Endometrium (tissue), 2 donors: ENCODE data around the gene MAP3K7CL.

Experiments used
- FAIRE-seq: peaks from 2 replicates; lab custom pipeline; 2012; peaks lifted over from hg19 to GRCh38; lab: Jason Lieb, UNC
- donor health status: control.
- donor health status: control.

MAP3K7CL gene, protein sequence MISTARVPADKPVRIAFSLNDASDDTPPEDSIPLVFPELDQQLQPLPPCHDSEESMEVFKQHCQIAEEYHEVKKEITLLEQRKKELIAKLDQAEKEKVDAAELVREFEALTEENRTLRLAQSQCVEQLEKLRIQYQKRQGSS

DNA sequence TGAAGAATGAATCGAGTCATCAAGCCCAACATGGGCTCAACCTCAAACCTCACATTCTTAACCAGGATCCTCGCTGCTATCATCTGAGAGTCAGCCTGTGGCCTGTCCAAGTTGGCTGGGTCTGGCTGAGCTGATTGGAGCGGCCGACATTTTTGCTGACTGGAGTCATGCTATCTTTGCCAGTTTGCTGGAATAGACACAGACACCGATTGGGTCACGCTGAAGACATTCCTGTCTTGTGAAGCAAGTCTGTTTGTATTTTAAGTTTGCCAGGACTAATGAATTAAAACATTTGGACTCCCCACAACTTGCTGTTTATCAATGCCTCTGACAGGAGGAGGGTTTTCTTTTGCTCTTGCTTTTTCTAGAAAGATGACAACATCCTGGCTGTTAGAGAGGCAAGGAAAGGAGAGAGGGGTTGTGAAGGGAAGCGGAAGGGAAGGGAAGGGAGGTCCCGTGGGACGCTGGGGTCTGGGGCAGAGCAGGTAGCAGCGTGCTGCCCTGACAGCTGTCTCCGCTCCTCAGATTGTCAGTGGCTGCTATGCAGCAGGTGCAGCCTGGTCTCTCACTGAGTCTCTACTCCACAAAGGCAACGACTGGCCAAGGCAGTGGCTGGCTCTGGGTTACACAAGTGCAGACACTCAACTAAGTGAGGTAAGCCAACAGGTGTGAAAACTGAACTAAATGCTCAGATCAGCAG, at the start of gene MAP3K7CL:
MAP3K7CL (plus strand) TSS at position 375 of the 700 bp plus-strand sequence. CDS start 2,701 bp downstream, outside the sequence.
- no peak for FAIRE-seq

DNA sequence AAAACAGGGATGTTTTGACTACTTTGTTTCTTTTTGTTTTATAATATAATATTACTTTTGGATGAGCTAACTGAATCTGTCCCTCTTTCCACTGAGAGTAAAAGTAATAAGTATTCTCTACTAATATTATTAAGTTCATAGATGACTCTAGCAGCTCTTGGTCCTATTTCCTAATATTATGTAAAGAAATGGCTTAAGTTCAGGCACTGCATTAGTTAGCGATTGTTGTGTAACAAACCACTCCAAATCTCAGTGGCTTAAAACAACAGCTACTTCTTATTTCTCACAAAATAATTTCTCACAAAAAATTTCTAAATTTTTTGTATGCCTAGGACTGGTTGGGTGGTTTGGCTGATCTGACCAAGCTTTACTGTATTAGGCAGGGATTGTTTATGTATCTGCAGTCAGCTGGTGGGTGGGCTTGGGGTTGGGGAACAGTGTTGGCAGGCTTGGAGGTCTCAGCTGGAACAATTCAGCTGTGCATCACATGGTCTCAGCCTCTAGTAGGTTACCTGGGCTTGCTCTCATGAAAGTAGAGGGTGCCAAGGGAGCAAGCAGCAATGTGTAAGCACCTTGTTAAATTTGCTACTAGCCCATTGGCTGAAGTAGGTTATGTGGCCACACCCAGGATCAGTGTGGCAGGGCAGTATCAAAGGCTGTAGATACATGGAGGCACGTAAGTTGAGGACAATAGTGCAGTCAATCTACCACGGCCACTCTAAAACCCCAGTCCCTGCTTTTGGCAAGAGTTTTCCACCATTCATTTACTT, 48.2 kb upstream of the MAP3K7CL start:
- no peak for FAIRE-seq

DNA sequence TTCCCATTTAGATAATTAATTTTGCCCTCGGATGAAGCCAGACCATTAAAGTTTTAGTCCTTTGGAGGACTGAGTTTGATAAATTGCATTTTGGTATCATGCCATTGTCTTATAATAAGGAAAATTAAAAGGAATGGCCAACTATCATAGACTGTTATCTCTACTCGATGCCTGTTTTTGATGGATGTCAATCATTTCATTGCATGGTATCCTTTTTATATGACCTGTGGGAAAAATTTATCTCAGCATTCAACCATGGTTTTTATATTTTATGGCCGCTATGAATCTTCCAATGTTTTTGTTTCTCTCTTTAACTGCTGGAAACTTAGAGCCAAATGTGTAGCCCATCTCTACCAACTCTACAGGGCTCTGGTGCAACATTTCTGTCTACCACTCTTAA, 47.1 kb upstream of the MAP3K7CL start:
- FAIRE-seq = no peak

DNA sequence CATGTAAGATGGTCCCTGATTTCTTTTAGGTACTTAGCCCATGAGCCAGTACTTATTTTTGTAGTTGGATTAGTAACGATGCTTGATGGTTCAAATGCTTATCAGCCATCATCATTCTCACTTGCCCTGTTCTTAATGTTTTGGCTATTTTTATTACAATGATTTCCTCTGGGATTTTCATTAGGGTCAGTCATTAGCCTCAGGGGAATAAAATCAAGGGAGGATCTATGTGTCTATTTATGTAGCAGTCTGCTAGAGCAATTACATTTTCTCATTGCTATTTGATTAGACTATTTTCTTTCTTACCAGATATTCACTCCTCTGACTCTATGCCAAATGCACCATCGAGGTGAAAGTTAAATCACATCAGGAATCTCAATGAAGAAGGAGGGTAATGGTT, 46.1 kb upstream of the MAP3K7CL start:
- no peak for FAIRE-seq

DNA sequence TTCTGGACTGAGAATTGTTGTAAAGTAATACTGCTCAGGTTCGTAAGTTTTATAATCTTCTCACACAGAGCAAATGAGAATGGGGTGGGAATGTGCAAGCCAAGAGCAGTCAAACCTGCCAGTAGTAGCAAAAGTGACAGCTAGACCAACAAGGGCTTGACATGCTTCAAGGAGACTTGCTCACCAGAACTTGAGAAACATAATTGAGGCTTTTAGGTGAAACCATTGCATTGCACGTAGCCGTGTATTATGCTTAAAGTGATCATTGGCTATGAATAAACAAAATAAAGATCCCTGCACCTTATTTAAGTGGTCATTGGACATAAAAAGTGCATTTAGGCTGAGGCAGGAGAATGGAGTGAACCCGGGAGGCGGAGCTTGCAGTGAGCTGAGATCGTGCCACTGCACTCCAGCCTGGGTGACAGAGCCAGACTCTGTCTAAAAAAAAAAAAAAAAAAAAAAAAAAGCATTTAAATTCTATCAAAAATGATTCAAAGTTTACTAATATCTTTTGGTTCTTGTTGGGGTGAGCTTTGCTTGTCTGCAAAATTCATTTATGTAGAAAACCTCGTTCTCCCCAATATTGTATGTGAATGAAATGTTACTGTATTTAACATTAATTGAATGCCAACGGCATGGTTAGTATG, 45.2 kb upstream of the MAP3K7CL start:
- FAIRE-seq = no peak

DNA sequence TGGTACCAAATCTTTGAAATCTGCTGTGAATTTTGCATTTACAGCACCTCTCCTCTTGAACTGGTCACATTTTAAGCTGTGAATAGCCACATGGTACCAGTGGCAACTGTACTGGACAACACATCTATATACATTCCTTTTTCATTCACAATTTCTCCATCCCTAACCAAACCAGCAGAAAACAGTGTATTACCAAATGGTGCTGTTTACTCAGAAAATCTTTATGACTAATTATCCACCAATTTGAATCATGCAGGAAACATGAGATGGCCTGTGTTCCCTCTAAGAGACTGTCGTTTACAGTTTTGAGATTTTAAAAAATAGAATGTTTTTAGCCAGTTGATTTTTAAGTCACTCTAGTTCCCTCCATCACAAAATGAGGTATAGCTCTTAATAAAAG, 39.4 kb upstream of the MAP3K7CL start:
- FAIRE-seq = no peak

DNA sequence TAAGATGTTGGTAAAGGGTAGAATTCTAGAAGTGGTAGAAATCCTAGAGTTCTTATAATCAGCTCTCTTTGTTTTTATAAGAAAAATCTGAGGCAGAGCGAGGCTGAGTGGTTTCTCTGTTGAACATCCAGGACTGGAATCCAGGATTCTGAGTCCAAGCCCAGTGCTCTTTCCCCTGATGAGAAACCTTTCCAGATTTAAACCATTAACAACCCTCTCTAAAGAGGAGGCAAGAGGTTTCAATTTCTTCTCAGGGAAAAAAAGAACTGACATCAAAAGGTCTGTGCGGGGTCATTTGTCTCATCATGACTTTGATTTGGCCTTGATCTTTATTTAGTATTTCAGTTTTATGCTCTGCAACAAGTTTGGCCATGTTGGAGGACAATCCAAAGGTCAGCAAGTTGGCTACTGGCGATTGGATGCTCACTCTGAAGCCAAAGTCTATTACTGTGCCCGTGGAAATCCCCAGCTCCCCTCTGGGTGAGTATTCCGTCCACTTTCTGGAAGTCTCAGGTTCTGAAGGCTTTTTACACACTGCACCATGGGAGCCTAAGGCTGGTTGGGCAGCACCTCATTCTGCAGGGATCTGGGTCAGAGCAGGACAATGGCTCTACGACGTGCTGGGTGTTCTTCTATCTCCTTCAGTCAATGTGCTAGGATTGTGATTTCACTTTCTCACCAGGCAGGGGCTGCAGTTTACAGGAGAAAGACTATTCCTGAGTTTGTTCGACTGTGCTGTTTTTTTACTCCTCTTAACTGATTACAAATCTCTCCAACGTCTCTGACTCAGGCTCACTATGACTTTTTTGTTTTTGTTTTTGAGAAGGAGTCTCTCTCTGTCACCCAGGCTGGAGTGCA, 38.1 kb upstream of the MAP3K7CL start:
- FAIRE-seq = no peak

DNA sequence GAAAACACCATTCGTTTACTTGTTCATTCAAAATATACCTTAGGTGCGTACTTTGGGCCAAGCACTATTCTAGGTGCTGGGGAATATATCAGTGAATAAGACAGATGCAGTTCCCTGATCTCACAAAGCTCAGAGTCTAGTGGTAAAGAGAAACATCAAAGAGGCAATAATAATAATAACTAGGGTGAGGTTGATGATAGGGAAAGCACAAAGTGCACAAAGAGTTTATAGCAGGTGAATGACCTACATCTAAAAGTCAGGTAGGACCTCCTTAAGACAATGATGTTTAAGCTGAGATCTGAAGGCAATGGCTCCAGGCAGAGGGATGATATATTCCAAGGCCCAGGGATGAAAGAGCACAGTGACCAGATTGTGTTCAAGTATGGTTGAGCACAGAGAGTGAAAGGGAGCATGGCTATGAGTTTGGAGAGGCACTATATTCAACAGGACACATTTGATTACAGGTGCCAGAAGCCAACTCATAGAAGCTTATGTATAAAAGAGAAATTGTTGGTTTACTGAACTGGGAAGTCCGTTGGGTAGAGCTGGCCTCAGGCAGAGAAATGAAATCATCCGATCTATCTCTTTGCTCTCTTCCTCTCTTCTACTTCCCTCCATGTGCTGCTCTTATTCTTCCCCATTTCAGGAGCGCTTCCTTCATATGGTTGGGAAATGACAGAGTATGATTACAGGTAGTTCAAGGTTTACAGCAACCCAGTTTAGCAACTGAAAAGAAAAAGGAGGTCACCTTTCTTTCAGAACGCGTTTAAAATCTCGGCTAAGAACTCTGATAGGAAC, 34.0 kb upstream of the MAP3K7CL start:
- no peak for FAIRE-seq

DNA sequence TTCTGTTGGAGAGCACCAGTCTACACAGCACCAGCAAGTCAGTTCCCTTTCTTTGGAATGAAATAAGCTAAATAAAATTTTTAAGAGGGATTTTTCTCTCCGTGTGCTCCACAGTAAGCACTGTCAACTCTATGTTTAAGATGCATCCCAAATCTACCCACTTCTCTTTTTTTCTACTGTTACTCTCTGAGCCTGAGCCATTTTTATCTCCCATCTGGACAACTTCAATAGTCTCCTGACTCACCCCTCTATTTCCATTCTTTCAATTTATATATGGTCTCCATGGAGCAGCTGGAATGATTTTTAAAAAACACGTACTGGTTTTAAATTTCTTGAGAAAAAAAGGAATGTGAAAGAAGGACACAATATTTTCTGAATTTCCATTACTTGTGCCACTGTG, 32.3 kb upstream of the MAP3K7CL start:
- no peak for FAIRE-seq

DNA sequence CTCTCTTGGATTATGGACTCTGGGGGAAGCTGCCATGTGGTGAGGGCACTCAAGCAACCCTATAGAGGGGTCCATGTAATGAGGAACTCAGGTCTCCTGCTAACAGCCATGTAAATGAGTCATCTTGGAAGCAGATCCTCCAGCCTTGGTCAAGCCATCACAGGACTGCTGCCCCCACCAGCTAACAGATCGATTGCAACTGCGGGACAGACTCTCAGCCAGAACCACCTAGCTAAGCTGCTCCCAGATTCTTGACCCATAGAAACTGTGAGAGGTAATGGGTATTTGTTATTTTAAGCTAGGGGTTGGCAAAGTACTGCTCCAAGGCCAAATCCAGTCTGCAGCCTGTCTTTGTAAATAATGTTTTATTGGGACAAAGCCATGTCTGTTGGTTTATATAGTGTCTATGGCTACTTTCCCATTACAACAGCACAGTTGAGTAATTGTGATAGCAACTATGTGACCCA, 27.6 kb upstream of the MAP3K7CL start:
- FAIRE-seq = no peak

DNA sequence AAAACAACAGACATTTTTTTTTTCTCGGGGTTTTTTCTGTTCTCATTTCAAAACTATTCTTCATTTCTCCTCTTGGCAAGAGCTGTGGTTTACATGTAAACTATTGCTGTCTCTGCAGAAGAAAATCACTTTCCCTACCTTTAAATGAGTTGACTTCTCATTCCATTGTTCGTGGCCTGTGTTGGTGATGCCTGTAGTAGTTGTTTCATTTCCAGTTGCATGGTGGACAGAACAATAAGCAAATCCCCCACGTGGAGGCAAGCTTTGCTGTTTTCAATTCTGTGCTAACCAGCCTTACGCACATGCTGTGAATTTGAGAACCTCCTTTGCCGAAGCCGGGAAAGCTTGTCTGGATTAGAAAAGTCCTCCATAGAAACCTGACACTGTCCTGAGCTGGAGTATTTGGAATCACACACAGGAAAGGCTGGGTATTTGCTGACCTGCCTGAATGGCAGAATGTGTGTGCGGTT, 26.2 kb upstream of the MAP3K7CL start:
- no peak for FAIRE-seq

DNA sequence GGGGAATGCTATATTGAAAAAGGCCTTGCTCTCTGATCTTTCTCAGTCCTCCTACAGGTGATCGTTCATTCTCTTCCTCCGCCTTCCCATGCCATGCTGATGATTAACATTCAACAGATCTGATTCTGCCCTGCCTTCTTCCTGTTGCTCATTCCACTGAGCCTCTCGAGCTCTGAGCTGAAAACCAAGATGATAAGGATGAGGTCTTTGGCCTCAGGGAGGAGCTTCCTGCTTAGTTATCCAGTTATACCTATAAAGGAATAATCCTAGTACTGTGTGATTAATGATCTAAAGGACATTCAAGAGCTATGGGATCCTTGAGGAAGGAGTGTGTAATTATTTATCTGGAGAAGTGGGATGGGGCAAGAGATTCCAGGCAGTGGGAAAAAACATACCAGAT, 25.2 kb upstream of the MAP3K7CL start:
- FAIRE-seq = no peak

DNA sequence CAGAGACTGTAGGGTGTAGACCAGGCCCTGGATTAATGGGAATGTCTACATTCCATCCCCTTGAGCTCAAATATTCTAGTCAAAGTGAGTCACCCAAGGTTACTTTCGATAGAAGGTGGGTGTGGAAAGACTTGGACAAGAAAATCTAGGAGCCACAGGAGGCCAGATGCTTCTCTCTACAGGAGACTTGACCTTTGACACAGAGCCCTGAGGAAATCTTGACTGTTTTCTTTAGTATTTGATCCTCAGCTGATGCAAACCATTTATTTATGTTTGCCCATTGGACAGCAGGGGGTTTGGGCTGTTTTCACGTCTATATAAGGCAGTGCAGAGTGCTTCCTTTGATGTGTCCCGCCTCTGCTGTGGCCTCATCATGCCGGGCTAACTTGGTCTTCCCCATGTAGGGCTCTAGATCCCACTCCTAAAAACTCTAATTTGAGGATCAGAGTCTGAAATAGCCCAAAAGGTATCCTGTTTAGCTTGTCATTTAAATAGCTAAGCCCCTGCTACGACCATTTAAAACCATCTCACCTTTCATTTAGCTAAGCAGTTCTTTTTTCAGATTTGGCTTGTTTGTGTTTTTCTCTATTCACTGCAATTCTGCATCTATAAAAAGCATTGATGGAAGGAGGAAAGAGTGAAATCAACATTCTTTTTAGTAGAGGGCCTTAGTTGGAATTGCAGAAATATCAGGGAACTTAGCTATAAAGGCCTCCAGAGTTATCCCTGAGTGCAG, 15.5 kb upstream of the MAP3K7CL start:
- no peak for FAIRE-seq

DNA sequence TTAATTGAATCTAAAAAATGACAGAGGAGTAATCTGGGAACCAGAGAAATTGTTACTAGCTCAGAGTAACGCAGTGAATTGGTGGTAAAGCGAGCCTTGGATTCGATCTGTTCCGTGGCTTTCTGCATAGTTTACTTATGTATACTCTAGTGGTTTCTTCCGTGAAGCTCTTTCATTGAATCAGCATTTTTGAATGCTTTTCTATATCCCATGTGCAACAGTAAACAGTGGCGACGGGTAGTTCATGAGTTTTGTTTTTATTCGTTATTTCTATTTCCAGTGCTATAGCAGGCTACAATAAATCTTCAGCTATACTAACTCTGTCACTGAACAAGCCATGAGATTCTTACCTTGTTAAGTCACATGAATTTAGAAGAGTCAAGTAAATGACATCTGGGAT, 14.5 kb upstream of the MAP3K7CL start:
- no peak for FAIRE-seq

DNA sequence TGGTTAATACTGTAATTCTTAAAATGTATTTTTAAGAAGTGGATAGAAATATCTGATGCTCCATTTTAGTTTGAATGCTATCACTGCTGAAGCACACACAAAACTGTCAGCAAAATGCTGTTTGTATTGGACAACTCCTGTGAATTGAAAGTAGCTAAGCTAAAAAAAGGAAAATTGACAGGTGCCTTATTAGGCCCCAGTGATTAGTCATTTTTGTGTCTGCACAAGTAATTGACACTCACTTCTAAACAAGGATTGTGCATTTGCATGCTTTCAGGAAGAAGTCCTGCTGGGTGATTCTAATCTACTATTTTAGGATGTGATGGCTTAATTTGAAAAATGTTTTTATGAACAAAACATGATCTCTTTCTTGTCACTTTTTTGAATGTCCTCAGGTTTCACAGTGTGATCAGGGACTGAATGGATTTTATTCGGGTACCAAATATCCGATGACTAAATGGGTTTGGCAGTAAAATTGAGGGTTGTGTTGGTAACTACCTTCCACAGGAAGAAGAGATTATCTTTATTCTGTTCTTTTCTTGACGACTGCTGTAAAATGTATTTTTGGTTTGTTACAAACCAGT, 13.0 kb upstream of the MAP3K7CL start:
- no peak for FAIRE-seq

DNA sequence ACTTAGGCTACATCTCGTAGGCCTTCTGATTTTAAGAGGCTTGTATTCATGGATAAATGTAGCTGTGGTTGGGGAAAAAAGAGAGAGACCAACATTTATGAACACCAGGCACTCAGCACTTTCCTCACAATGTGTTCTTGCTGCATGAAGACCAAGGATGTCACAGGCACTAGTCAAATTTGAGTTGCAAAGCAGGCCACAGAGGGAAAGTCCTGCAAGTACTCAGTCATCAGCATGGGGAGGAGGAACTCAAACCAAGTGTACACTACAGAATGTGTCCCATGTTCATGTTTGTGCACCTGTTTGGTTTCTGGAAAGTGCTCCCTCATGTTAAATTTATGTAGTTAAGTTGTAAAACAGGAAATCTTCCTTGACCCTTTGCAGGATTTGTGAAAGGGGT, 8.7 kb upstream of the MAP3K7CL start:
- no peak for FAIRE-seq

DNA sequence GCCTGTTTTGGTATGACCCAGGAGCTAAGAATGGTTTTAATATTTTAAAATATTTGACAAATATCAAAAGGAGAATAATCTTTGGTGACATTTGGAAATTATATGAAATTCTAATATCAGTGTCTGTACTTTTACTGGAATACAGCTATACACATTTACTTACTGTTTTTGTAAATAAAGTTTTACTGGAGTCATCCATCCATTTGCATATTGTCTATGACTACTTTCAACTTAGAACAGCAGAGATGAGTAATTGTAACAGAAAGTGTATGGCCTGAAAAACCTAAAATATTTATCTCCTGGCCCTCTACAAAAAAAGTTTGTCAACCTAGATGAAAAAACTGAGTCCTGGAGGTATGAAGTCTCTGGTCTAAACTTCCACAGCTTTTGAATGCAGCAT, 5.8 kb upstream of the MAP3K7CL start:
- no peak for FAIRE-seq

DNA sequence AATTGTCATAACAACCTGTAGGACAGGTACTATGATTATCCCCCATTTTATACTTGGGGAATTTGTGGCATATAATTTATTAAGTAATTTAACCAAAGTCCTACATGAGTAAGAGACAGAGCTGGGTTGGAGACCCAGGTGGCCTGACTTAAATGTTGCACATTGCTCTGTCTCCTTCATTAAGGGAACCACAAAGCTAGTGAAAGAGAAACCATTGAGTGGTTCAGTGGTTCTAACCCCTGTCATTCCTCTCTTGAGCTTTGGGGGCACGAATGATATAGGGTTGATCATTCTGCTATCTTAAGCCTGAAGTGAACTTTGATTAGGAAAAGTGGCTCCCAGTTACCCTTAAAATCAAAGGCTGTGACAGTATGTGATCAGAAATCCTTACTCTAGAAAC, 5.3 kb upstream of the MAP3K7CL start:
- FAIRE-seq = no peak

DNA sequence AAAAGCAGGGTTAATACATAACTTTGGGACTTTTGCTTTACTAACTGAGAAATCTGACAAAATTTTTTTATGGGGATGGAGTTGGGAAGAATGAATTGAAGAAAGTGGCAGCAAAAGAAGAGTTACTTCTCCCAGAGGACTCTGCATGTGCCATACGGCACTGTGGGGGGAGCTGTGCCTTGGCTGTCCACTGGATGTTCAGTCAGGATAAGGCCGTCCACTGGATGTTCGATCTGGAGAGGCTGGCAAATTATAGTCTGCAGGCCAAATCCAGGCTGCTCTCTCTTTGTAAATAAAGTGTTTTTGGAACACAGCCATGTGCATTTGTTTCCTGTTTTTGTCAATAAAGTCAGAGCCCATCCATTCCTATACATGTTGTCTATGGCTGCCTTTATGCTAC, 4.5 kb upstream of the MAP3K7CL start:
- FAIRE-seq = no peak

DNA sequence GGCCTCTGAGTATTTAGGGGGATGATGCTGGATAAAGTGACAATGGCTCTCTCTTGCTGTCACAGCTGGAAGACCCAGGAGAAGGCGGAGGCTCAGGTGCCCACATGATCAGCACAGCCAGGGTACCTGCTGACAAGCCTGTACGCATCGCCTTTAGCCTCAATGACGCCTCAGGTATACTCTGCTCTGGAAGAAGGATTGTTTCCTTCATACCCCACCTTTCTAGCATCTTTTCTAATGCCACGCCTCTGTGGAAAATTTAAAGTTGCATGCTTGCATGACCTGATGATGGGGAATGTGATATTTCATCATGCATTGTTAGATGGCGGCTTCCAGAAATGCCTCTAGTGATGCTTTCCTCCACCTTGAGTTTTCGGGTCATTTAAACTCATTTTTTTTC, 2.8 kb downstream of the MAP3K7CL start:
- FAIRE-seq = no peak
